K562 (cell line): ENCODE data around the gene AMBP. TPM values are rescaled to one million over a fixed set of nuclear protein-coding genes. Genes with fewer than 3 reads are reported as not detected.

Experiments
- BHLHE40 ChIP-seq: IDR thresholded peaks from 2 replicates; pipeline ENCODE4 v1.6.1; 2011; ENCODE audit warnings: low read length, improper control_type of control experiment
- CHD7 ChIP-seq: fragments of 200-600 bp; sonication (generic); IDR thresholded peaks from one replicate; pipeline ENCODE4 v1.6.1; 2012; ENCODE audit warnings: mild to moderate bottlenecking, low read depth, low read length, inconsistent platforms
- CSDE1 ChIP-seq, 2 experiments: fragments of 450-650 bp; IDR thresholded peaks; 2 replicates each; pipeline ENCODE4 v1.6.1; 2016; ENCODE audit warnings: mild to moderate bottlenecking in 1 of 2
- DDX20 ChIP-seq: fragments of 450-650 bp; IDR thresholded peaks from 2 replicates; pipeline ENCODE4 v1.6.1; 2016; ENCODE audit warnings: missing genetic modification characterization, low read depth, mild to moderate bottlenecking, missing compliant biosample characterization, moderate library complexity
- HEY1 ChIP-seq: fragments of 250-450 bp; sonication (Bioruptor Pico); IDR thresholded peaks from 2 replicates; pipeline ENCODE4 v1.5.0; 2020; ENCODE audit warnings: mild to moderate bottlenecking, moderate library complexity, borderline replicate concordance
- KHSRP ChIP-seq: fragments of 450-650 bp; IDR thresholded peaks from 2 replicates; pipeline ENCODE4 v1.6.1; 2017
- MCM3 ChIP-seq: fragments of 450-650 bp; IDR thresholded peaks from 2 replicates; pipeline ENCODE4 v1.6.1; 2016
- PCBP1 ChIP-seq: fragments of 200-400 bp; formaldehyde crosslinking; IDR thresholded peaks from 2 replicates; pipeline ENCODE4 v1.6.1; 2018; ENCODE audit warnings: mild to moderate bottlenecking, low read depth, low read length; ENCODE audit not compliant: poor library complexity, severe bottlenecking
- ZNF584 ChIP-seq: fragments of 200-800 bp; sonication (Bioruptor generic); IDR thresholded peaks from 2 replicates; pipeline ENCODE4 v1.6.1; 2016; ENCODE audit warnings: low read depth, mild to moderate bottlenecking, missing genetic modification characterization, missing compliant biosample characterization
- polyA plus RNA-seq, 8 experiments: library from polyadenylated mRNA; depleted of rRNA in 4 of 8; stranded (reverse) in 5 of 8; unstranded in 3 of 8; fragments of >200 nt; fragmentation: Nextera tagmentation in 2 of 8; fragmentation: Illumina TruSeq in 1 of 8; extraction: Ambion mirVana in 2 of 8; extraction: Trizol in 1 of 8; gene quantifications; 2 replicates each; pipeline versions ENCODE4 v1.2.1 to v1.2.3, GENCODE V29; 2011 to 2014; ENCODE audit warnings: inconsistent platforms in 1 of 8, missing spikeins in 1 of 8
- total RNA-seq, 7 experiments: library from RNA; depleted of rRNA in 6 of 7; stranded (reverse); fragments of >200 nt in 6 of 7; fragmentation: Illumina TruSeq in 2 of 7; extraction: Trizol in 2 of 7; gene quantifications; 2 replicates each; pipeline versions ENCODE4 v1.2.1 to v1.2.3, GENCODE V29; 2011 to 2021; ENCODE audit warnings: low replicate concordance in 1 of 7

Gene AMBP
- total and polyA plus RNA-seq, 9 of the 15 experiments (the other 6 are each of a cell fraction or from before 2014, with no cell fraction given) = 1.3 TPM; not detected in 8

- TF ChIP-seq CHD7 (no peak), KHSRP (no peak), DDX20 (tag) (no peak), PCBP1 (no peak), MCM3 (no peak), HEY1 (CRISPR knock-in tag) (no peak), BHLHE40 (no peak), CSDE1 (IDR thresholded peaks at IDR 0.05) (no peak), ZNF584 (CRISPR knock-in tag) (no peak)
Measured at GRCh38 chr9:114086607-114087006, 8.5 kb upstream of the AMBP start (continued).
